NCI-H82 treated with DMSO at 0.1 percent for 48 hours (cell line): ENCODE measurements around the gene ANGPTL7.
"Not testable (repeated sequence)": the region's sequence is repeated elsewhere in the genome, so short reads cannot be mapped to it uniquely, and the experiment has no call there.

Experiments
- DNase-seq: peaks from one replicate; lab custom pipeline; 2025; ENCODE audit not compliant: unreplicated experiment; lab: John Stamatoyannopoulos, UW

Gene ANGPTL7

GRCh38 chr1:11168731-11169130 lies 20.4 kb upstream of the ANGPTL7 start:
- DNase-seq = no peak

- DNase-seq = no peak
Measured at GRCh38 chr1:11169202-11169601, 20.0 kb upstream of the ANGPTL7 start.

GRCh38 chr1:11170102-11170501 lies 19.1 kb upstream of the ANGPTL7 start:
- no peak for DNase-seq

- no peak for DNase-seq
Measured at GRCh38 chr1:11174261-11174942, 14.8 kb upstream of the ANGPTL7 start.

- DNase-seq = no peak
Measured at GRCh38 chr1:11175461-11175860, 13.7 kb upstream of the ANGPTL7 start.

- DNase-seq = no peak
Measured at GRCh38 chr1:11176081-11176706, 13.0 kb upstream of the ANGPTL7 start.

GRCh38 chr1:11178021-11179015 lies 10.8 kb upstream of the ANGPTL7 start:
- no peak for DNase-seq

- no peak for DNase-seq
Measured at GRCh38 chr1:11179125-11179524, 10.0 kb upstream of the ANGPTL7 start.

GRCh38 chr1:11179749-11180148 lies 9.4 kb upstream of the ANGPTL7 start:
- DNase-seq = not testable (repeated sequence)

GRCh38 chr1:11180342-11180744 lies 8.8 kb upstream of the ANGPTL7 start:
- DNase-seq = no peak

GRCh38 chr1:11182884-11183283 lies 6.3 kb upstream of the ANGPTL7 start:
- DNase-seq = no peak

- DNase-seq = no peak
Measured at GRCh38 chr1:11184973-11185372, 4.2 kb upstream of the ANGPTL7 start.

GRCh38 chr1:11187000-11187399 lies 2.2 kb upstream of the ANGPTL7 start:
- DNase-seq = no peak

GRCh38 chr1:11187494-11187893 lies 1.7 kb upstream of the ANGPTL7 start:
- no peak for DNase-seq

- DNase-seq = no peak
Measured at GRCh38 chr1:11187931-11188330, 1.2 kb upstream of the ANGPTL7 start.

- DNase-seq = no peak
Measured at GRCh38 chr1:11188381-11188780, 774 bp upstream of the ANGPTL7 start.

- DNase-seq = no peak
Measured at GRCh38 chr1:11193376-11193775, 4.2 kb downstream of the ANGPTL7 start.

GRCh38 chr1:11194407-11195176 lies 5.4 kb downstream of the ANGPTL7 start:
- no peak for DNase-seq

GRCh38 chr1:11196945-11197344 lies 7.8 kb downstream of the ANGPTL7 start:
- no peak for DNase-seq

GRCh38 chr1:11197359-11197758 lies 8.2 kb downstream of the ANGPTL7 start:
- no peak for DNase-seq

GRCh38 chr1:11198257-11198656 lies 9.1 kb downstream of the ANGPTL7 start:
- no peak for DNase-seq
